ENCODE measurements around the gene ASH1L. TPM values are rescaled to one million over a fixed set of nuclear protein-coding genes. Genes with fewer than 3 reads are reported as not detected.
"Not testable (repeated sequence)": the region's sequence is repeated elsewhere in the genome, so short reads cannot be mapped to it uniquely, and the experiment has no call there.

The ASH1L gene
- total RNA-seq, 2 experiments from 2014 or later = 35.9 to 42.0 TPM

GRCh38 chr1:155451199-155451598 is 111.4 kb downstream of the ASH1L start:
- peaks cover 31% of the 10 kb centered on the region for H3K36me3 Mint-ChIP-seq (ENCODE audit: low read depth)
- H3K9me3 Mint-ChIP-seq = no peaks in the 10 kb centered on the region
- H3K4me1 Mint-ChIP-seq = no peaks in the 10 kb centered on the region
- DNase-seq = no peak
- ChIA-PET POLR2A (no interaction called here), CTCF (no interaction called here)
- H3K27me3 Mint-ChIP-seq = no peaks in the 10 kb centered on the region
- no peak overlapping the region for H3K4me3 Mint-ChIP-seq
- H3K27ac Mint-ChIP-seq = no peak overlapping the region

GRCh38 chr1:155442431-155442830 is 120.2 kb downstream of the ASH1L start:
- POLR2A ChIA-PET, H3K27ac Mint-ChIP-seq, H3K9me3 Mint-ChIP-seq: not testable (repeated sequence)

GRCh38 chr1:155437405-155437804 is 125.2 kb downstream of the ASH1L start:
- CTCF ChIA-PET = no interaction called here
- POLR2A ChIA-PET = no interaction called here

More at GRCh38 chr1:155442431-155442830, 120.2 kb downstream of the ASH1L start:
- DNase-seq, H3K4me1 Mint-ChIP-seq, H3K4me3 Mint-ChIP-seq, H3K27me3 Mint-ChIP-seq: not testable (repeated sequence)
- H3K36me3 Mint-ChIP-seq (ENCODE audit: low read depth) = peaks cover 17% of the 10 kb centered on the region
- CTCF ChIA-PET = interaction anchor here (0.6 to 0.8 kb wide), 3 partner anchors 39 to 751 kb away, joined by 3 to 4 read pairs (median 3); partner anchors contain the start of gene SLC25A44

GRCh38 chr1:155433831-155434389 is 128.7 kb downstream of the ASH1L start:
- H3K27ac Mint-ChIP-seq, H3K4me1 Mint-ChIP-seq, H3K9me3 Mint-ChIP-seq, DNase-seq, CTCF ChIA-PET, POLR2A ChIA-PET, H3K4me3 Mint-ChIP-seq, H3K27me3 Mint-ChIP-seq: not testable (repeated sequence)
- peaks cover 37% of the 10 kb centered on the region for H3K36me3 Mint-ChIP-seq (ENCODE audit: low read depth)

More at GRCh38 chr1:155437405-155437804, 125.2 kb downstream of the ASH1L start:
- Mint-ChIP-seq H3K27ac (no peak overlapping the region), H3K36me3 (ENCODE audit: low read depth) (peaks cover 27% of the 10 kb centered on the region), H3K4me1 (peaks cover 2% of the 10 kb centered on the region), H3K9me3 (no peaks in the 10 kb centered on the region), H3K4me3 (no peak overlapping the region), H3K27me3 (no peaks in the 10 kb centered on the region)
- DNase-seq = no peak

- H3K9me3 Mint-ChIP-seq, POLR2A ChIA-PET, H3K27ac Mint-ChIP-seq, H3K27me3 Mint-ChIP-seq, DNase-seq, H3K4me3 Mint-ChIP-seq, H3K4me1 Mint-ChIP-seq: not testable (repeated sequence)
- CTCF ChIA-PET = interaction anchor here (0.9 kb wide), 1 partner anchor 952 kb away, joined by 3 read pairs; no protein-coding TSS in a partner anchor
- peaks cover 36% of the 10 kb centered on the region for H3K36me3 Mint-ChIP-seq (ENCODE audit: low read depth)
Observed at GRCh38 chr1:155433128-155433830, 129.3 kb downstream of the ASH1L start.

GRCh38 chr1:155424091-155424490 is 138.5 kb downstream of the ASH1L start:
- H3K27me3 Mint-ChIP-seq = no peaks in the 10 kb centered on the region
- H3K36me3 Mint-ChIP-seq (ENCODE audit: low read depth) = peaks cover 13% of the 10 kb centered on the region
- CTCF ChIA-PET = no interaction called here

DNA sequence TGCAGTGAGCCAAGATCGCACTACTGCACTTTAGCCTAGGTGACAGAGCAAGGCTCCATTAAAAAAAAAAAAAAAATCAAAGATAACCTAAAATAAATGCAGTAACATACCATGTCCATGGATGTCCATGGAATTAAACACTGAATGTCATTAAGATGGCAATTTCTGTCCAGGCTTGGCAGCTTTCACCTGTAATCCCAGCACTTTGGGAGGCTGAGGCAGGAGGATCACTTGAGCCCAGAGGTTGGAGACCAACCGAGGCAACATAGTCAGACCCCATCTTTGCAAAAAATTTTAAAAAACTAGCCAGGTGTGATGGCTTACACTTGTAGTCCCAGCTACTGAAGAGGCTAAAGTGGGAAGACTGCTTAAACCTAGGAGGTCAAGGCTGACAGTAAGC is 141.8 kb downstream of the ASH1L start:
- Mint-ChIP-seq H3K4me1 (peaks cover 4% of the 10 kb centered on the region), H3K36me3 (ENCODE audit: low read depth) (peaks cover 8% of the 10 kb centered on the region), H3K27me3 (no peaks in the 10 kb centered on the region), H3K9me3 (no peaks in the 10 kb centered on the region), H3K27ac (no peak overlapping the region), H3K4me3 (no peak overlapping the region)
- CTCF ChIA-PET = no interaction called here
- POLR2A ChIA-PET = interaction anchor here (1.0 kb wide), 1 partner anchor 141 kb away, joined by 3 read pairs; no protein-coding TSS in a partner anchor
- DNase-seq = no peak

More at GRCh38 chr1:155424091-155424490, 138.5 kb downstream of the ASH1L start:
- POLR2A ChIA-PET = no interaction called here
- no peak overlapping the region for H3K4me3 Mint-ChIP-seq
- H3K9me3 Mint-ChIP-seq = no peaks in the 10 kb centered on the region
- no peak overlapping the region for H3K27ac Mint-ChIP-seq
- peaks cover 4% of the 10 kb centered on the region for H3K4me1 Mint-ChIP-seq
- DNase-seq = no peak

GRCh38 chr1:155411840-155412239 is 150.8 kb downstream of the ASH1L start:
- H3K36me3 Mint-ChIP-seq (ENCODE audit: low read depth) = peaks cover 32% of the 10 kb centered on the region
- H3K27me3 Mint-ChIP-seq, CTCF ChIA-PET, POLR2A ChIA-PET, H3K4me3 Mint-ChIP-seq, DNase-seq, H3K27ac Mint-ChIP-seq, H3K9me3 Mint-ChIP-seq, H3K4me1 Mint-ChIP-seq: not testable (repeated sequence)

GRCh38 chr1:155410931-155411330 is 151.7 kb downstream of the ASH1L start:
- CTCF ChIA-PET = no interaction called here
- Mint-ChIP-seq H3K27me3 (no peaks in the 10 kb centered on the region), H3K27ac (no peak overlapping the region), H3K4me3 (no peak overlapping the region), H3K4me1 (peaks cover 8% of the 10 kb centered on the region), H3K9me3 (no peaks in the 10 kb centered on the region), H3K36me3 (ENCODE audit: low read depth) (peaks cover 32% of the 10 kb centered on the region)
- POLR2A ChIA-PET = no interaction called here
- no peak for DNase-seq

GRCh38 chr1:155396874-155397476 is 165.6 kb downstream of the ASH1L start:
- H3K4me1 Mint-ChIP-seq = no peaks in the 10 kb centered on the region
- ChIA-PET POLR2A (no interaction called here), CTCF (interaction anchor here (1.1 kb wide), 1 partner anchor 146 kb away, joined by 4 read pairs; no protein-coding TSS in a partner anchor)
- H3K36me3 Mint-ChIP-seq (ENCODE audit: low read depth) = peaks cover 41% of the 10 kb centered on the region
- DNase-seq = no peak
- no peaks in the 10 kb centered on the region for H3K9me3 Mint-ChIP-seq
- H3K27me3 Mint-ChIP-seq = no peaks in the 10 kb centered on the region
- H3K4me3 Mint-ChIP-seq = no peak overlapping the region
- H3K27ac Mint-ChIP-seq = no peak overlapping the region

DNA sequence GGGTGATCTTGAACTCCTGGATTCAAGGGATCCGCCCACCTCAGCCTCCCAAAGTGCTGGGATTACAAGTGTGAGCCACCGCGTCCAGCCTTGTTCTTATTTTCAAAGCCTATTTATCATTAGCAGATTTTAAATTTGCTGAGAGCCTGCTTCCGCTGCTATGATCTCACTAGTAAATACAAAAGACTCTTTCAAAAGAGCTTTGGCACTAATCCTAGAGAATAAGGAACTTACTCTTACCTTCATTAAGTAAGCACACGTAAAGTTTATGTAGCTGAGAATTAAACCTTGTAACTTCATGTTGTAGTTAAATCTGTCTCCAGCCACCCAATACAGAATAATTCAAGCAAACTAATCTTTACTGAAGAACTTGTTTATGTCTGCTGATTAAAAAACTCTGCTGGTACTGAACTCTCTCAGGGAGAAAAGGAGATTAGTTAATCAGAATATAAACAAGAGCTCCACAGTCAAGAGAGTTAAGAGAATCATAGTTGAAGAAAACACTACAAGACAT is 169.6 kb downstream of the ASH1L start:
- Mint-ChIP-seq H3K27ac (no peak overlapping the region), H3K27me3 (no peaks in the 10 kb centered on the region), H3K4me1 (no peaks in the 10 kb centered on the region), H3K9me3 (no peaks in the 10 kb centered on the region), H3K36me3 (ENCODE audit: low read depth) (peaks cover 55% of the 10 kb centered on the region), H3K4me3 (no peak overlapping the region)
- DNase-seq = no peak
- POLR2A ChIA-PET = no interaction called here
- CTCF ChIA-PET = interaction anchor here (0.7 kb wide), 1 partner anchor 865 kb away, joined by 3 read pairs; no protein-coding TSS in a partner anchor

DNA sequence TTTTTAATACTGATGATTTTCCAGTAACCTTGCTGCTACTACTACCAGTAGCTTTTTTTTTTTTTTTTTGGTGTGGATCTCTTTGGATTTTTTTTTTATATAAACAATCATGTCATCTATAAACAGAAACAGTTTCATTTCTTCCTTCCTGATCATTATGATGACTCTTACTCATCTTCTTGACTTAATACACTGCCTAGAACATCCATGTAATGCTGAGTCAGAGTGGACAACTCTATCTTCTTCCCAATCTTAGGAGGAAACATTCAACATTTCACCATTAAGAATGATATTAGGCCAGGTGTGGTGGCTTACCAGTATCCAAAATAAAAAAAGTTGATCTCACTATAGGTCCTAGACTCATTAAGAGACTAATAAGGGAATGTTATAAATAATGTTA is 172.8 kb downstream of the ASH1L start:
- Mint-ChIP-seq H3K36me3 (ENCODE audit: low read depth) (peaks cover 57% of the 10 kb centered on the region), H3K27ac (no peak overlapping the region), H3K4me3 (no peak overlapping the region), H3K4me1 (no peaks in the 10 kb centered on the region), H3K9me3 (no peaks in the 10 kb centered on the region), H3K27me3 (no peaks in the 10 kb centered on the region)
- CTCF ChIA-PET = no interaction called here
- DNase-seq = no peak
- POLR2A ChIA-PET = no interaction called here

DNA sequence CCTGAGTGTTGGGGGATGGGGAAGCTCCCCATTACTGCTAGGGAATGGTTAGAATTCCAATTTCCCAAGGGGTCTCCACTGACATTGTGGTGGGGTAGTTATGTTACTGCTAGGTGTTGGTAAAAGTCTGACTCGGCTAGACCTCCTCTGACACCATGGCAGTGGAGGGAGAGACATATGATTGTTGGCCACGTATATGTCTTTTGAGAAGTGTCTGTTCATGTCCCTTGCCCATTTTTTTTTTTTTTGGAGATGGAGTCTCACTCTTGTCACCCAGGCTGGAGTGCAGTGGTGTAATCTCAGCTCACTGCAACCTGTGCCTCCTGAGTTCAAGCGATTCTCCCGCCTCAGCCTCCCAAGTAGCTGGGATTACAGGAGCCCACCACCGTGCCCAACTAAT is 176.8 kb downstream of the ASH1L start:
- DNase-seq, POLR2A ChIA-PET, H3K4me1 Mint-ChIP-seq, H3K27ac Mint-ChIP-seq, H3K27me3 Mint-ChIP-seq, H3K4me3 Mint-ChIP-seq, H3K9me3 Mint-ChIP-seq, CTCF ChIA-PET: not testable (repeated sequence)
- H3K36me3 Mint-ChIP-seq (ENCODE audit: low read depth) = peaks cover 41% of the 10 kb centered on the region
